GM12878 (cell line): Measurements from ENCODE around the gene SETBP1.

Experiments
- CHD2 ChIP-seq: IDR thresholded peaks from 2 replicates; pipeline ENCODE4 v1.6.1; 2011; ENCODE audit warnings: low read depth, low read length, improper control_type of control experiment, borderline replicate concordance
- CHD4 ChIP-seq: fragments of 200-600 bp; sonication (generic); IDR thresholded peaks from 2 replicates; pipeline ENCODE4 v1.6.1; 2016; ENCODE audit warnings: mild to moderate bottlenecking
- MYB ChIP-seq: fragments of 150-350 bp; IDR thresholded peaks from 2 replicates; pipeline ENCODE4 v1.6.1; 2014; ENCODE audit warnings: mild to moderate bottlenecking, low read depth, low read length, borderline replicate concordance
- POLR2A ChIP-seq: IDR thresholded peaks from 2 replicates; pipeline ENCODE4 v1.6.1; 2011; ENCODE audit warnings: low read depth, mild to moderate bottlenecking, low read length
- RAD21 ChIP-seq: IDR thresholded peaks from 2 replicates; pipeline ENCODE4 v1.6.1; 2011; ENCODE audit warnings: mild to moderate bottlenecking, low read depth, low read length, moderate library complexity; ENCODE audit not compliant: insufficient read depth
- TF ChIP-seq, protein P1 (sequence below): IDR thresholded peaks from 2 replicates; pipeline ENCODE4 v1.6.1; 2012; ENCODE audit warnings: low read length, inconsistent platforms

DNA sequence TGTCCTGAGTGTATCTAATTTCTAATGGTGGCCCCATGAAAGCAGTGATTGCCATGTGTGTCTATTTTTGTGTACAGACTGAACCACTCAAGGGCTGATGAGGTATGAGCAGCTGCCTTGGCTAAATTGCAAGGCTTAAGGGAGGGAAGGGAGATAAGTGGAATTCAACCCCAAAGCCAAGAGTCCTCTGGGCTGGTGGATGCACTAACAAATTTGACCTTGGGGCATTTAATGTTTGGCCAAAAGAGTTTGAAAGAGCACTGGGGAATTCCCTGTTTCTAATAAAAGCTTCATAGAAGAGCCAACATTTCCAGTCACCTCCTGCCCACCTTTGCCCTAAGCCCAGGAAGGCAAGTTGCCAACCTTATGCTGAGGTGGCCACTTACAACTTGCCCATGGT lies 172.1 kb downstream of the SETBP1 start:
- TF ChIP-seq, protein P1, sequence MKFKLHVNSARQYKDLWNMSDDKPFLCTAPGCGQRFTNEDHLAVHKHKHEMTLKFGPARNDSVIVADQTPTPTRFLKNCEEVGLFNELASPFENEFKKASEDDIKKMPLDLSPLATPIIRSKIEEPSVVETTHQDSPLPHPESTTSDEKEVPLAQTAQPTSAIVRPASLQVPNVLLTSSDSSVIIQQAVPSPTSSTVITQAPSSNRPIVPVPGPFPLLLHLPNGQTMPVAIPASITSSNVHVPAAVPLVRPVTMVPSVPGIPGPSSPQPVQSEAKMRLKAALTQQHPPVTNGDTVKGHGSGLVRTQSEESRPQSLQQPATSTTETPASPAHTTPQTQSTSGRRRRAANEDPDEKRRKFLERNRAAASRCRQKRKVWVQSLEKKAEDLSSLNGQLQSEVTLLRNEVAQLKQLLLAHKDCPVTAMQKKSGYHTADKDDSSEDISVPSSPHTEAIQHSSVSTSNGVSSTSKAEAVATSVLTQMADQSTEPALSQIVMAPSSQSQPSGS, result no peak
- TF ChIP-seq RAD21 (no peak), CHD4 (no peak), POLR2A (no peak), MYB (no peak), CHD2 (no peak)
